Measurements from ENCODE around the gene NPAS3.
A peak's percentile ranks its signal among the peaks of the same experiment; 100 is the strongest.

NPAS3 gene

GRCh38 chr14:33232031-33232430 is 293.4 kb downstream of the NPAS3 start:
- no peak overlapping the region for H3K27ac ChIP-seq
- no peak for TF ChIP-seq CTCF (conservative IDR thresholded peaks at IDR 0.05)

GRCh38 chr14:33237115-33237740 is 298.5 kb downstream of the NPAS3 start:
- TF ChIP-seq CTCF (conservative IDR thresholded peaks at IDR 0.05), result no peak
- H3K27ac ChIP-seq, result no peak overlapping the region

- no peak overlapping the region for H3K27ac ChIP-seq
- no peak for TF ChIP-seq CTCF (conservative IDR thresholded peaks at IDR 0.05)
Observed at GRCh38 chr14:33239465-33239864, 300.8 kb downstream of the NPAS3 start.

- no peak for TF ChIP-seq CTCF (conservative IDR thresholded peaks at IDR 0.05)
- no peak overlapping the region for H3K27ac ChIP-seq
Observed at GRCh38 chr14:33240466-33240865, 301.8 kb downstream of the NPAS3 start.

- no peak for TF ChIP-seq CTCF (conservative IDR thresholded peaks at IDR 0.05)
- no peak overlapping the region for H3K27ac ChIP-seq
Observed at GRCh38 chr14:33241331-33241730, 302.7 kb downstream of the NPAS3 start.

- no peak for TF ChIP-seq CTCF (conservative IDR thresholded peaks at IDR 0.05)
Observed at GRCh38 chr14:33249233-33249820, 310.6 kb downstream of the NPAS3 start.

GRCh38 chr14:33250963-33251362 is 312.3 kb downstream of the NPAS3 start:
- no peak for TF ChIP-seq CTCF (conservative IDR thresholded peaks at IDR 0.05)
- H3K27ac ChIP-seq, result peak overlapping the region; percentile 40

More at GRCh38 chr14:33249233-33249820, 310.6 kb downstream of the NPAS3 start:
- no peak overlapping the region for H3K27ac ChIP-seq

All from VCaP (cell line).